Measurements from ENCODE around the gene CLSTN2.

DNA sequence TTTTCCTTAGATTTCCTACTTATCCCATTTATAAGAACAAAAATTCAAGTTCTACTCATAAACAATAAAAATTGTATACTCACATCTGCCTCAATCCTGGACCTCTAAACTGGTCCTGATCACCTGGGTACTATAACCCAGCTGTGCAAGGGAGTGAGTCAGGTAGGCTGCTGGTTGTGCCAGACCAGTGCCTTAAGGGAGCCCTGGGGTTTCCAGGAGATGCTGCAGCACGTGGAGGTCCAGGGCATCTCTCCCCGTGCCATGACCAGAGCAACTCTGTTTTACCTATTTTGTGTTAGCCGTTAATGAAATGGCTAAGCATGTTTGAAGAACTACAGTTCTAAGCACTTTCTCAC is 602.7 kb downstream of the CLSTN2 start:
- TF ChIP-seq, protein P1, sequence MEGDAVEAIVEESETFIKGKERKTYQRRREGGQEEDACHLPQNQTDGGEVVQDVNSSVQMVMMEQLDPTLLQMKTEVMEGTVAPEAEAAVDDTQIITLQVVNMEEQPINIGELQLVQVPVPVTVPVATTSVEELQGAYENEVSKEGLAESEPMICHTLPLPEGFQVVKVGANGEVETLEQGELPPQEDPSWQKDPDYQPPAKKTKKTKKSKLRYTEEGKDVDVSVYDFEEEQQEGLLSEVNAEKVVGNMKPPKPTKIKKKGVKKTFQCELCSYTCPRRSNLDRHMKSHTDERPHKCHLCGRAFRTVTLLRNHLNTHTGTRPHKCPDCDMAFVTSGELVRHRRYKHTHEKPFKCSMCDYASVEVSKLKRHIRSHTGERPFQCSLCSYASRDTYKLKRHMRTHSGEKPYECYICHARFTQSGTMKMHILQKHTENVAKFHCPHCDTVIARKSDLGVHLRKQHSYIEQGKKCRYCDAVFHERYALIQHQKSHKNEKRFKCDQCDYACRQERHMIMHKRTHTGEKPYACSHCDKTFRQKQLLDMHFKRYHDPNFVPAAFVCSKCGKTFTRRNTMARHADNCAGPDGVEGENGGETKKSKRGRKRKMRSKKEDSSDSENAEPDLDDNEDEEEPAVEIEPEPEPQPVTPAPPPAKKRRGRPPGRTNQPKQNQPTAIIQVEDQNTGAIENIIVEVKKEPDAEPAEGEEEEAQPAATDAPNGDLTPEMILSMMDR (IDR thresholded peaks at IDR 0.05; ENCODE audit: low read depth, low read length, missing input control), result no peak
- TF ChIP-seq, protein P2, sequence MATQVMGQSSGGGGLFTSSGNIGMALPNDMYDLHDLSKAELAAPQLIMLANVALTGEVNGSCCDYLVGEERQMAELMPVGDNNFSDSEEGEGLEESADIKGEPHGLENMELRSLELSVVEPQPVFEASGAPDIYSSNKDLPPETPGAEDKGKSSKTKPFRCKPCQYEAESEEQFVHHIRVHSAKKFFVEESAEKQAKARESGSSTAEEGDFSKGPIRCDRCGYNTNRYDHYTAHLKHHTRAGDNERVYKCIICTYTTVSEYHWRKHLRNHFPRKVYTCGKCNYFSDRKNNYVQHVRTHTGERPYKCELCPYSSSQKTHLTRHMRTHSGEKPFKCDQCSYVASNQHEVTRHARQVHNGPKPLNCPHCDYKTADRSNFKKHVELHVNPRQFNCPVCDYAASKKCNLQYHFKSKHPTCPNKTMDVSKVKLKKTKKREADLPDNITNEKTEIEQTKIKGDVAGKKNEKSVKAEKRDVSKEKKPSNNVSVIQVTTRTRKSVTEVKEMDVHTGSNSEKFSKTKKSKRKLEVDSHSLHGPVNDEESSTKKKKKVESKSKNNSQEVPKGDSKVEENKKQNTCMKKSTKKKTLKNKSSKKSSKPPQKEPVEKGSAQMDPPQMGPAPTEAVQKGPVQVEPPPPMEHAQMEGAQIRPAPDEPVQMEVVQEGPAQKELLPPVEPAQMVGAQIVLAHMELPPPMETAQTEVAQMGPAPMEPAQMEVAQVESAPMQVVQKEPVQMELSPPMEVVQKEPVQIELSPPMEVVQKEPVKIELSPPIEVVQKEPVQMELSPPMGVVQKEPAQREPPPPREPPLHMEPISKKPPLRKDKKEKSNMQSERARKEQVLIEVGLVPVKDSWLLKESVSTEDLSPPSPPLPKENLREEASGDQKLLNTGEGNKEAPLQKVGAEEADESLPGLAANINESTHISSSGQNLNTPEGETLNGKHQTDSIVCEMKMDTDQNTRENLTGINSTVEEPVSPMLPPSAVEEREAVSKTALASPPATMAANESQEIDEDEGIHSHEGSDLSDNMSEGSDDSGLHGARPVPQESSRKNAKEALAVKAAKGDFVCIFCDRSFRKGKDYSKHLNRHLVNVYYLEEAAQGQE (IDR thresholded peaks at IDR 0.05), result no peak
- TF ChIP-seq SP1 (IDR thresholded peaks at IDR 0.05) (no peak), FOXA1 (IDR thresholded peaks at IDR 0.05) (no peak), NR2F2 (IDR thresholded peaks at IDR 0.05) (no peak), EGR1 (IDR thresholded peaks at IDR 0.05; ENCODE audit: low read depth in 2 of 2) (no peak), TAF1 (conservative IDR thresholded peaks at IDR 0.05) (no peak), RXRA (IDR thresholded peaks at IDR 0.05) (no peak)
- TF ChIP-seq, protein P3, sequence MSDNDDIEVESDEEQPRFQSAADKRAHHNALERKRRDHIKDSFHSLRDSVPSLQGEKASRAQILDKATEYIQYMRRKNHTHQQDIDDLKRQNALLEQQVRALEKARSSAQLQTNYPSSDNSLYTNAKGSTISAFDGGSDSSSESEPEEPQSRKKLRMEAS (IDR thresholded peaks at IDR 0.05), result no peak
- TF ChIP-seq, protein P4, sequence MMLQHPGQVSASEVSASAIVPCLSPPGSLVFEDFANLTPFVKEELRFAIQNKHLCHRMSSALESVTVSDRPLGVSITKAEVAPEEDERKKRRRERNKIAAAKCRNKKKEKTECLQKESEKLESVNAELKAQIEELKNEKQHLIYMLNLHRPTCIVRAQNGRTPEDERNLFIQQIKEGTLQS (IDR thresholded peaks at IDR 0.05), result no peak
